GM21447 (cell line): ENCODE results near the gene LSS.
"Not testable (repeated sequence)": the region's sequence is repeated elsewhere in the genome, so short reads cannot be mapped to it uniquely, and the experiment has no call there.

ENCODE experiments used
- ATAC-seq: cut with Tn5 transposase; IDR thresholded peaks from one replicate; pipeline ENCODE4 v1.9.1; 2021; ENCODE audit not compliant: unreplicated experiment

Gene LSS

DNA sequence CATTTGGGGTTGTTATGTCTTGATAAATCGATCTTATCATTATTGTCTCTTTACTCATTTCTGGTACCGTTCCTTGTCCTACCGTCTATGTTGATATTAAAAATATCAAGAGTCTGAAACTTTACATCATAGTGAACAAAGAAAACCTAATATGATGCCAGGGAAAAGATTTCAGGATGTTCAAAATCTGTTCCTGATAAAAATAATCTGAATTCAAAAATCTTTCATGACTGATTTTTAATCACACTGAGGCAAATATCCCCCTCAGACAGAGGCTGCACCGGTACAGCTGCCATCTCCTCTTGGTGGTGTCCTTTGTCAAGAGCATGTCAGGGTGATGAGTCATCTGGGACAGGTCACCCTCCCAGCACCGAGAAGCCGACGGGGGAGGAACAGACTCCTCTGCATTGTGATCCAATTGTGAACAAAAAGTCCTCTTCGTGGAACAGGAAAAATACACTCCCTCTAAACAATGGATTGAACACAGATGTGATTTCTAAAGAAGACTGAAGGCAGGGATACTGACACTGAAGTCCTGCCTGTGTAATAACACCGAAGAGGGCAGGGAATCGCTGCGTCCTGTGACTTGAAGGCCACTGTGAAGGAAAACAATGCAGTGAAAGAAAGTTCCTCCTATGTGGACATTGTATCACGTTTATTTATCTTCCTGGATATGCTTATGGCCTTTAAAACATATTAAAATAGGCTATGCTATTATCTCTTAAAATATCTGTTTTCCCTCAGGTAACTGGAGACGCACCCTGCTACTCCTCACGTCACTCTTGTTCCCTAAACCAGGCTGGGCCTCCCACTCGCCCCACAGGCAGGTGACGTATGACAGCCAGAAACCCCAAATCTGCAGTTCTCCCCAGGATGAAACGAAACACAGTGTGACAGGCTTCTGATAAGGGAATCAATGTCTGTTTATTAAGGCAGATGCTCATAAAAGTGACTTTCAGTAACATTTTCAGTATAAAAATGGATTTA is 40.1 kb downstream of the LSS start:
- ATAC-seq: no peak

GRCh38 chr21:46187814-46188213 is 40.8 kb downstream of the LSS start:
- no peak for ATAC-seq

GRCh38 chr21:46187261-46187660 is 41.3 kb downstream of the LSS start:
- no peak for ATAC-seq

DNA sequence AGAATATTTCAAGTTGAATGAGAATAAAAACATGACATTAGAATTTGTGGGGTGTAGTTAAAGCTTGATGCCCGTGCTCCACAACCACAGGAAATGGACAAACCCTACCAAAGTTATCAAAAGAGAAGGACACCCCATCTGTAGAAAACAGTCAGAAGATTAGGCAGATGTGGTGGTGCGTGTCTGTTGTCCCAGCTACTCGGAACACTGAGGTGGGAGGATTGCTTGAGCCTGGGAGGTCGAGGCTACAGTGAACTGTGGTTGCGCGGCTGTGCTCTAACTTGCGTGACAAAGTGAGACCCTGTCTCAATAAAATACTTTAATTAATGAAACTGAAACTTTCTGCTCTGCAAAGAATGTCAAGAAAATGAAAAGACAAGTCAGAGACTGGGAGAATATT is 42.9 kb downstream of the LSS start:
- ATAC-seq: no peak

DNA sequence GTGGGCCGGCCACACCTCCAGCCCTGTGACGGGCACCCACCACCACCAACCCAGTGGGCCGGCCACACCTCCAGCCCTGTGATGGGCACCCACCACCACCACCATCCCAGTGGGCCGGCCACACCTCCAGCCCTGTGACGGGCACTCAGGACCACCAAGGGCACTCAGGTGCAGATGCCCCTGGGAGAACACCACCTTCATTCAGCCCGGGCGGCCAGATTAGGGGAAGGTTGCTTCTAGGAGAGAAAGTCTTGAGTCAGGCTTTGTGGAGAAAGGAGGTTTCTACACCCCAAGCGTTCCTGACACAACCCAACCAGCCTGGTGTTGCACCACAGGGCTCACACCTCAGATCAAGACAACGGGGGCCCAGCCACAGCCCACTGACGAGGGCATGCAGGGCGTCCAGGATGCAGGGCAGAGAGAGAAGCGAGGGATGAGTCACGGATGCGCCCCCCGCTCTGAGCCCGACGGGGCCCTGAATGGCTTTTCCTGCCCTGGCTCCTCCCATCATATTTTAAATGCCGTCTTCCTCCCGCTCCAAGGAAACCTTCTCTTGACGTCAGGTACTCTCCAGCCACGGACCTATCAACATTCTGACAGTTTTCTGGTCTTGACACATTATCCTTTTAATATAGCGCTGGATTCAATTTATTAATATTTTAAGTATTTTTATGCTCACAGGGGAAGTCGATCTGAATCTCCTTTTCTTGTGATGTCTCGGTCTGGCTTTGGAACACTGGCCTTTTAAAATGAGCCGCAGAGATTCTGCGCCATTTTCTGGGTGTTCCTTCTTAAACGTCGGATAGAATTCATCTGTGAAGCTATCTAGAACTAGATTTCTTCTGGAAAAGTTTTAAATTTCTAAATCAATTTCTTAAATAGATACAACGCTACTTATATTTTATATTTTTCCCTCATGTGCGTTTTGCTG is 43.7 kb downstream of the LSS start:
- peak; percentile 62 for ATAC-seq

DNA sequence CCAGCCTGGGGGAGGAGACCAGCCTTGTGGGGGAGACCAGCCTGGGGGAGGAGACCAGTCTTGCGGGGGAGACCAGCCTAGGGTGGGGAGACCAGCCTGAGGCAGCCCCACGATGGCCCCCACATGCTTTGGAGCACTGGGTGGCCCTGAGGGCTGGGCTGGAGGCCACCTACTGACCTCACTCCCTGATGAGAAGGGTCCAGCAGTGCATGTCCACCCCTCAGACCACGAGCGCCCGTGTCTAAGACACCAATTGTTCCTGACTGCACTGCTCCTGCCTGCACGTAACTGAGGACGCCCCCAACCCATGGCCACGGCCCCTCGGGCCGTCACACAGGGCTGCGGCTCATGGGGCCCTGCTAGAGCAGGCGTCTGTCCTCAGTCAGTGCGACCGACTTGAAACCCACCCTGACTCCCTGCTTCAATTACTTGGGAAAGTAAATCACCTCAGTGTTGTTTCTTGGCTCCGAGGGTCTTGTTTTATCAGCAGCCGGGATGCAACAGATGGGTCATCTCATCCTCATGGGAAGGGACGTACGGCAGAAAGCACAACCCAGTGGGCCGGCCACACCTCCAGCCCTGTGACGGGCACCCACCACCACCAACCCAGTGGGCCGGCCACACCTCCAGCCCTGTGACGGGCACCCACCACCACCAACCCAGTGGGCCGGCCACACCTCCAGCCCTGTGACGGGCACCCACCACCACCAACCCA is 44.5 kb downstream of the LSS start, which contains the start of gene SPATC1L:
Gene SPATC1L (minus strand): TSS at position 550 of the 715 bp plus-strand sequence. CDS start 1,643 bp downstream, outside the sequence.
- peak; percentile 58 for ATAC-seq

DNA sequence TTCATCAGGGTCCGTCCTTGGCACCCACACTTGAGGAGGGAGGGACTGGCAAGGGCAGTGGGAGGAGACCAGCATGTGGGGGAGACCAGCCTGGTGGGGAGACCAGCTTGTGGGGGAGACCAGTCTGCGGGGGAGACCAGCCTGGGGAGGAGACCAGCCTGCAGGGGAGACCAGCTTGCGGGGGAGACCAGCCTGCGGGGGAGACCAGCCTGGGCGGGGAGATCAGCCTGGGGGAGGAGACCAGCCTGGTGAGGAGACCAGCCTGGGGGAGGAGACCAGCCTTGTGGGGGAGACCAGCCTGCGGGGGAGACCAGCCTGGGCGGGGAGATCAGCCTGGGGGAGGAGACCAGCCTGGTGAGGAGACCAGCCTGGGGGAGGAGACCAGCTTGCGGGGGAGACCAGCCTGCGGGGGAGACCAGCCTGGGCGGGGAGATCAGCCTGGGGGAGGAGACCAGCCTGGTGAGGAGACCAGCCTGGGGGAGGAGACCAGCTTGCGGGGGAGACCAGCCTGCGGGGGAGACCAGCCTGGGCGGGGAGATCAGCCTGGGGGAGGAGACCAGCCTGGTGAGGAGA is 45.2 kb downstream of the LSS start:
- not testable (repeated sequence) for ATAC-seq

DNA sequence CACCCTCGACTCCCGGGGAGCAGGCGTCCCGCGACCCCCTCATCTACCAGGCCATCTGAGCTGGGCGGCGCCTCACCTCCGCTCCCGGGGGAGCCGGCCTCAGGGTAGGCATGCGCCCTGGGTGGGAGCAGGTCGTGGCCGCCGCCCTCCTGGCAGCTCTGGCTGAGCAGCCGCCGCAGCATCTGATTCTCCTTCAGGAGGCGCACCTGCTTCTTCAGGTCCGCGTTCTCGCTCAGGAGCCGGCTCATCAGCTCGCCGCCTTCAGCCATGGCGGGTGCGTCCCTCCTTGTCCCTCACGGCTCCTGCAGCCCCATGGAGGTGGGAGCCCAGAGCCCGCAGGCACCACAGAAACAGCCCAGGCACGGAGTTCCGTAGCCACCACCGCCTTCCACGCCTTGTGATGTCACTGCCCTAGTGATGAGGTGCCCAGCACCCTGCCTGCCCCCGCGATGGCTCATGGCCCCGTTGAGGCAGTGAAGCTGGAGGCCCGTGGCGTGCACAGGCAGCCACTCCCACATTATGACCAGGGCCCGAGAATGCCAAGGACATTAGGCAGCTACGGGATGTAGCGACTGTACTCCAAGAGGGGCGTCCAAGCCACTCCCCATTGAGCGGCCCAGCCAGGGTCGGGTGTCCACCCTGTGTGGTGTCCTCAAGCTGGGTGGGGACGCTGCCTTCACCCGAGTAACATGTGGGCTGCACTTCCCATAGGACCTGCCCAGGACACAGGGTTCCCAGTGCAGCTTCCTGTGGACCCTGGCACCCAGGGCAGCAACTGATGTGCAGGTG is 45.8 kb downstream of the LSS start:
- no peak for ATAC-seq

- no peak for ATAC-seq
Measured at GRCh38 chr21:46181953-46182547, 46.5 kb downstream of the LSS start.

DNA sequence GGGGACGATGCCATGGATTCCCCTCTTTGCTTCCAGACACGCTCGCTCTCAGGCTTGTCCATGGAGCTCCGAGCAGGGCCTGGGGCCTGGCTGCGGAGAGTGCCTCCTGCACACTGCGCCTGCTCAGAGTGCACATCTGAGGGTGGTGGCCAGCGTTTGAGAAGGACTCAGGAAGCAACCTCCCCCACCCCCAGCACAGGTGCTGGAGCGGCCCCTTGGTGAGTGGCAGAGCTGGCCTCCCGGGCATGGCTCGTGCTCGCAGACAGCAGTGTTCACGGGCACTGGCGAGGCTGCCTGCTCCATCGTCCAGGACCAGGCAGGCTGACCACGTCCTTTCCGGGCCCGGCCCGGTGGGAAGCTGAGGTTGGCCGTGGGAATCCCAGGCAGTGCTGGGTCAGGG is 47.1 kb downstream of the LSS start:
- no peak for ATAC-seq

DNA sequence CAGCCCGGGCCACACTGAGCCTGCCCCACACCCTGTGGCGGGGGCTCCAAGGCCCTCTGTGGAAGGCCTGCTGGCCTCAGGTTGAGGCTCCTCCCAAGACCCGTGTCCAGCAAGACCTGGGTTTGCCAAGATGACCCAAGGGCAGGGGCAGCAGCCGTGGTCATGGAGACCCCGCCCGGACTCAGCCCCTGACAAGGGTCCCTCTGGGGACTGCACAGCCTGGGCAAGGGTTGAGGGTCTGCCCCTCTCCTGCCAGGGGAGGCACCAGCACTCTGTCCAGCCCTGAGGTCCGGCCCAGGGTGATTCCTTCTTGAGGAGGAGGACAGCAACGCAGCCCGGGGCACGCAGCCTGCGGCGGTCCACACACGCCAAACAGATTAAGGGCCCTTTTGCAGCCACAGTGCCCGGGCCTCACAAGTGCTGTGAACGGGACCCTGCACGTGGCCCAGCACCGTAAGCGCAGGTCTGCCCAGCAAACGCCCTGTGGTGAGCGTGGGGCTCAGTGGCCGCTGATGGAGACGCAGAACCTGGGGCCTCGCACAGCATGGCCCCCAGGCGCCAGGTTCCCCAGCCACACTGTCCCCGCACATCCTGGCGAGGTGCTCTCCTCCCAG is 47.7 kb downstream of the LSS start:
- ATAC-seq: no peak

DNA sequence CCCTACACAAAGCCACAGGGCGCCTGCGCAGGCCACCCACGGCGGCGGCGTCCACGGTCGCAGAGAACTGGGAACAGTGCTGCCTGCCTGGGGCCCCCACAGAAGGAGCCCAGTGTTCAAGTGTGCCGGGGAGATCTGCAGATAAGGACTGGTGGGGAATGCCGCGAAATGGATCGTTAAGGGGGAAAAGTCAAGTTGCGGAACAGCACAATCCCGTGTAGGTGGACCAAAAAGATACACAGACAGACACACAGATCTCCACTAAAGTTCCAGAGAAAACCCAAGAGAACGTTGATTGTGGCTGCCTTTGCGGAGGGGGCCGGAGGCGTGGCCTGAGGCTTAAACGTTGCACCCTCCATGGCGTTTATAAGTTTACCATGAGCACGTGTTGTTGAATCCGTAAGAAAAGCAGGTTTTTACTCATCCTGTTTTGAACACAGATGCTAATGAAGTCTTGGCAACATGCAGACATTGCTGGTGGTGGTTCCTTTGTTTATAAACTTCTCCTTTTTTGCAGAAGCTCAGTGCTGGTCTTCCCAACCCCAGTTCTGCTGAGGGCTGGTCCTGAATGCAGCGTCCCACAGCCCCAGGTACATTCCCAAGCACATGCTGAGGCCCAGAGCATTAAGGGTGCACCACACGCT is 48.4 kb downstream of the LSS start:
- no peak for ATAC-seq

GRCh38 chr21:46179708-46180078 is 48.9 kb downstream of the LSS start:
- no peak for ATAC-seq

GRCh38 chr21:46178961-46179360 is 49.6 kb downstream of the LSS start:
- no peak for ATAC-seq

DNA sequence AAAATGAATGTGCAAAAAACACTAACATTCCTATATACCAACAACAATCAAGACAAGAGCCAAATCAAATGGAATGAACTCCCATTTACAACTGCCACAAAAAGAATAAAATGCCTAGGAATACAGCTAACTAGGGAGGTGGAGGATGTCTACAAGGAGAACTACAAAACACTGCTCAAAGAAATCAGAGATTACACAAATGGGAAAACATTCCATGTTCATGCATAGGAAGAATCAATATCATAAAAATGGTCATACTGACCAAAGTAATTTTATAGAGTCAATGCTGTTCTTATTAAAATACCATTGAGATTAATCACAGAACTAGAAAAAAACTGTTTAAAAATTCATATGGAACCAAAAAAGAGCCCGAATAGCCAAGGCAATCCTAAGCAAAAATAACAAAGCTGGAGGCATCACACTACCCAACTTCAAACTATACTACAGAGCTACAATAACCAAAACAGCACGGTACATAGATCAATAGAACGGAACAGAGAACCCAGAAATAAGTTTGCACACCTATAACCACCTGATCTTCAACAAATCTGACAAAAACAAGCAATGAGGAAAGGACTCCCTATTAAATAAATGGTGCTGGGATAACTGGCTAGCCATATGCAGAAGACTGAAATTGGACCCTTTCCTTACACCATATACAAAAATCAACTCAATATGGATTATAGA is 52.0 kb downstream of the LSS start:
- not testable (repeated sequence) for ATAC-seq

- ATAC-seq: no peak
Measured at GRCh38 chr21:46173573-46173972, 55.0 kb downstream of the LSS start.

- no peak for ATAC-seq
Measured at GRCh38 chr21:46172863-46173528, 55.6 kb downstream of the LSS start.
